HCT116 (cell line): ENCODE results near the gene PADI2. TPM values are rescaled to one million over a fixed set of nuclear protein-coding genes. Genes with fewer than 3 reads are reported as not detected.

Experiments
- ATAC-seq: fragments of 200-7000 bp; cut with Tn5 transposase; 2 replicates; pipeline ENCODE4 v1.9.1; 2020; ENCODE audit warnings: mild to moderate bottlenecking, moderate library complexity
- BruUV-seq: library from RNA; stranded (reverse); fragments of 400-500 nt; replicated peaks from 2 replicates; lab custom pipeline; 2021; lab: Mats Ljungman, UMichigan
- CTCF ChIA-PET: fragments of 300-600 bp; sonication (Branson Sonifier 250); formaldehyde crosslinking; loops from one replicate; lab custom pipeline; 2021; ENCODE audit warnings: antibody characterized with exemption; lab: Charles Lee
- POLR2A ChIA-PET: fragments of 300-600, 350-600 bp; sonication (Branson Sonifier 250); formaldehyde crosslinking; loops from one replicate; lab custom pipeline; 2021; ENCODE audit warnings: antibody characterized with exemption; lab: Charles Lee
- RAD21 ChIA-PET, 2 experiments: fragments of 300-600 bp; sonication (Branson Sonifier 250); formaldehyde crosslinking; loops; one replicate each; lab custom pipeline; 2023; ENCODE audit warnings: low total read pairs in 2 of 2; ENCODE audit not compliant: uncharacterized antibody in 2 of 2, unreplicated experiment in 2 of 2, low non-redundant PET in 1 of 2; lab: Charles Lee
- DNase-seq: peaks from one replicate; pipeline ENCODE4 v3.0.0-alpha.2; 2010; ENCODE audit warnings: low read depth, low spot score
- H2AFZ ChIP-seq: fragments of 200-600 bp; shearing (Covaris generic), sonication (generic); 2 replicates; pipeline ENCODE4 v1.6.1; 2017; ENCODE audit warnings: low read depth, mixed run types, mixed read lengths, antibody characterized with exemption, low read length; ENCODE audit not compliant: poor library complexity, severe bottlenecking
- H3K27ac ChIP-seq: 2 replicates; pipeline ENCODE4 v1.5.1; 2012; ENCODE audit warnings: low read depth, low read length
- H3K27me3 ChIP-seq: fragments of 200-600 bp; sonication (generic); 2 replicates; pipeline ENCODE4 v1.6.1; 2016; ENCODE audit warnings: mixed run types, low read length, mixed read lengths; ENCODE audit not compliant: insufficient read depth
- H3K36me3 ChIP-seq, 2 experiments: fragments of 200-500 bp in 1 of 2; fragments of 200-600 bp in 1 of 2; sonication (Bioruptor generic) in 1 of 2; sonication (generic) in 1 of 2; 2 replicates each; pipeline versions ENCODE4 v1.5.1 to v1.6.1; 2014 to 2016; ENCODE audit warnings: low read length in 2 of 2, inconsistent platforms in 1 of 2, mixed read lengths in 1 of 2, mixed run types in 1 of 2; ENCODE audit not compliant: insufficient read depth in 2 of 2, control insufficient read depth in 1 of 2
- H3K4me1 ChIP-seq, 2 experiments: fragments of 200-600 bp in 1 of 2; sonication (generic) in 1 of 2; 2 replicates each; pipeline versions ENCODE4 v1.5.1 to v1.6.1; 2012 to 2017; ENCODE audit warnings: low read length in 2 of 2, inconsistent platforms in 1 of 2, mild to moderate bottlenecking in 1 of 2, mixed read lengths in 1 of 2, mixed run types in 1 of 2, moderate library complexity in 1 of 2; ENCODE audit not compliant: insufficient read depth in 2 of 2, control insufficient read depth in 1 of 2
- H3K4me2 ChIP-seq: fragments of 200-600 bp; sonication (generic); 2 replicates; pipeline ENCODE4 v1.6.1; 2017; ENCODE audit warnings: mixed run types, low read length, mixed read lengths
- H3K4me3 ChIP-seq, 2 experiments: fragments of 200-600 bp in 1 of 2; sonication (generic) in 1 of 2; replicated peaks in 1 of 2; 2 replicates each; pipeline ENCODE4 v1.5.1; 2011 to 2016; ENCODE audit warnings: low read length in 2 of 2, control low read depth in 1 of 2, low read depth in 1 of 2, mild to moderate bottlenecking in 1 of 2, mixed read lengths in 1 of 2, mixed run types in 1 of 2
- H3K79me2 ChIP-seq: fragments of 200-600 bp; sonication (generic); 2 replicates; pipeline ENCODE4 v1.6.1; 2017; ENCODE audit warnings: mild to moderate bottlenecking, mixed run types, low read length, moderate library complexity, mixed read lengths; ENCODE audit not compliant: insufficient read depth
- H3K9ac ChIP-seq: fragments of 200-600 bp; sonication (generic); 2 replicates; pipeline ENCODE4 v1.6.1; 2016; ENCODE audit warnings: low read length, mixed read lengths
- H3K9me2 ChIP-seq: fragments of 200-600 bp; sonication (generic), shearing (Covaris generic); 2 replicates; pipeline ENCODE4 v1.6.1; 2017; ENCODE audit warnings: mixed run types, mild to moderate bottlenecking, moderate library complexity; ENCODE audit not compliant: insufficient read depth
- H3K9me3 ChIP-seq, 2 experiments: fragments of 200-500 bp in 1 of 2; fragments of 200-600 bp in 1 of 2; sonication (Bioruptor generic) in 1 of 2; sonication (generic) in 1 of 2; 2 replicates each; pipeline ENCODE4 v1.6.1; 2014 to 2017; ENCODE audit warnings: low read length in 2 of 2, mixed read lengths in 2 of 2, inconsistent platforms in 1 of 2, low read depth in 1 of 2, mild to moderate bottlenecking in 1 of 2, mixed run types in 1 of 2, moderate library complexity in 1 of 2; ENCODE audit not compliant: control insufficient read depth in 1 of 2, insufficient read depth in 1 of 2
- H4K20me1 ChIP-seq: fragments of 200-600 bp; sonication (generic), shearing (Covaris generic); 2 replicates; pipeline ENCODE4 v1.6.1; 2017; ENCODE audit warnings: mixed run types, mild to moderate bottlenecking, moderate library complexity; ENCODE audit not compliant: insufficient read depth
- ATF3 ChIP-seq: IDR thresholded peaks from 2 replicates; pipeline ENCODE4 v1.6.1; 2012
- CBX3 ChIP-seq: IDR thresholded peaks from 2 replicates; pipeline ENCODE4 v1.6.1; 2012; ENCODE audit warnings: low read depth
- EZH2phosphoT487 ChIP-seq: fragments of 200-600 bp; IDR thresholded peaks from 2 replicates; pipeline ENCODE4 v1.6.1; 2018; ENCODE audit warnings: antibody characterized with exemption, borderline replicate concordance
- JUND ChIP-seq: IDR thresholded peaks from 2 replicates; pipeline ENCODE4 v1.6.1; 2012
- POLR2A ChIP-seq: IDR thresholded peaks from 2 replicates; pipeline ENCODE4 v1.7.0; 2011; ENCODE audit warnings: borderline replicate concordance; ENCODE audit not compliant: insufficient read depth, insufficient read length; ENCODE audit errors: extremely low read depth
- POLR2AphosphoS5 ChIP-seq: IDR thresholded peaks from 2 replicates; pipeline ENCODE4 v1.6.1; 2011; ENCODE audit warnings: mild to moderate bottlenecking, low read depth, low read length, moderate library complexity
- SIN3A ChIP-seq: IDR thresholded peaks from 2 replicates; pipeline ENCODE4 v1.6.1; 2012; ENCODE audit warnings: low read depth
- SP1 ChIP-seq: IDR thresholded peaks from 2 replicates; pipeline ENCODE4 v1.6.1; 2012; ENCODE audit warnings: low read depth
- SRF ChIP-seq: IDR thresholded peaks from 2 replicates; pipeline ENCODE4 v1.6.1; 2012; ENCODE audit warnings: low read depth
- TCF7L2 ChIP-seq: IDR thresholded peaks from 2 replicates; pipeline ENCODE4 v1.7.0; 2011; ENCODE audit warnings: borderline replicate concordance, inconsistent platforms; ENCODE audit not compliant: insufficient read depth, insufficient read length; ENCODE audit errors: extremely low read depth
- YY1 ChIP-seq: IDR thresholded peaks from 2 replicates; pipeline ENCODE4 v1.6.1; 2011; ENCODE audit warnings: low read length, low read depth, moderate library complexity, mild to moderate bottlenecking; ENCODE audit not compliant: insufficient replicate concordance; ENCODE audit errors: extremely low read depth
- ZFX ChIP-seq: fragments of 450-650 bp; IDR thresholded peaks from 2 replicates; pipeline ENCODE4 v1.6.1; 2017
- intact Hi-C: fragments of 100-400 bp; cut with micrococcal nuclease; formaldehyde crosslinking; loops from 2 replicates; pipeline ENCODE4 v1.10.0; 2022
- total RNA-seq: library from RNA; stranded (reverse); gene quantifications from one replicate; pipeline ENCODE4 v1.2.1, GENCODE V29; 2021; ENCODE audit not compliant: unreplicated experiment
- TF ChIP-seq, protein P1 (sequence below): IDR thresholded peaks from 2 replicates; pipeline ENCODE4 v1.6.1; 2011; ENCODE audit warnings: mild to moderate bottlenecking, low read length, moderate library complexity; ENCODE audit not compliant: insufficient replicate concordance; ENCODE audit errors: extremely low read depth

PADI2 gene
- total RNA-seq, 1 experiment from 2014 or later = 2.7 TPM

- TF ChIP-seq POLR2A = no peak
- TF ChIP-seq POLR2AphosphoS5 = no peak
- no peak for TF ChIP-seq EZH2phosphoT487
Observed at GRCh38 chr1:17136145-17136544, 16.9 kb upstream of the PADI2 start (continued).

DNA sequence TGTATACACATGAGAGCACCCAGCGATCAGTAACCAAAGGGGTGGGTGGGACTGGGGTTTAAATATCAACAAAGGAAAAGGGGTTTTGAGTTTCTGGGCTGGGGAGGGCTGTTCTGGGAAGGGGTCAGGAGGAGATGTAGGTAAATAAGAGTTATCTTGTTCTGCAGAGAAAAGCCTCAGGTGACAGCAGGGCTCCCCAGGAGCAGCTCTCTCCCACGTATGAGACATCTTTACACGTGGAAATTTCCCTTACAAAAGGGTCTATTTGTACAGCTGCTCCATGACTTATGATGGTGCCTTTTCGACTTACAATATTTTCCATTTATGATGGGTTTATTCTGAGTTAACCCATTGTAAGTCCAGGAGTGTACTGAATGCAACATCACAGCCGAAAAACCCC is 16.3 kb upstream of the PADI2 start:
- Histone ChIP-seq H3K27me3 (peaks cover 13% of the 10 kb centered on the region; the same call in 1 of the 2 replicates), H3K9me2 (no peaks in the 10 kb centered on the region), H3K36me3 (no peaks in the 10 kb centered on the region), H3K4me1 (no peaks in the 10 kb centered on the region), H2AFZ (no peak overlapping the region), H4K20me1 (no peaks in the 10 kb centered on the region), H3K9me3 (no peaks in the 10 kb centered on the region), H3K79me2 (no peaks in the 10 kb centered on the region), H3K9ac (no peak overlapping the region), H3K27ac (no peak overlapping the region), H3K4me3 (no peak overlapping the region), H3K4me2 (no peak overlapping the region)
- TF ChIP-seq CBX3 (no peak), ZFX (no peak), SIN3A (no peak)
- ChIA-PET RAD21 (no interaction called here), POLR2A (no interaction called here), CTCF (no interaction called here)
- ATAC-seq = no peak
- BruUV-seq = no TSS peak
- no peak for DNase-seq
- intact Hi-C loops = no loop called here

- Histone ChIP-seq H3K36me3 (no peaks in the 10 kb centered on the region), H3K4me3 (no peak overlapping the region), H4K20me1 (no peaks in the 10 kb centered on the region), H3K79me2 (no peaks in the 10 kb centered on the region), H3K9me2 (no peaks in the 10 kb centered on the region), H3K9ac (no peak overlapping the region), H3K4me2 (no peak overlapping the region), H3K9me3 (no peaks in the 10 kb centered on the region), H3K4me1 (peaks cover 0 to 3% of the 10 kb centered on the region in 2 experiments; a peak in 1 of 4 replicates), H3K27me3 (peaks cover 13% of the 10 kb centered on the region; the same call in 1 of the 2 replicates), H3K27ac (no peak overlapping the region), H2AFZ (no peak overlapping the region)
- BruUV-seq = no TSS peak
- ATAC-seq (no peak), DNase-seq (no peak)
- ChIA-PET POLR2A (no interaction called here), CTCF (no interaction called here), RAD21 (no interaction called here)
- intact Hi-C loops = no loop called here
- TF ChIP-seq JUND (no peak), ZFX (no peak), SP1 (no peak), SRF (no peak), SIN3A (no peak), YY1 (no peak), TCF7L2 (no peak), ATF3 (no peak), EZH2phosphoT487 (no peak)
- TF ChIP-seq, protein P1, sequence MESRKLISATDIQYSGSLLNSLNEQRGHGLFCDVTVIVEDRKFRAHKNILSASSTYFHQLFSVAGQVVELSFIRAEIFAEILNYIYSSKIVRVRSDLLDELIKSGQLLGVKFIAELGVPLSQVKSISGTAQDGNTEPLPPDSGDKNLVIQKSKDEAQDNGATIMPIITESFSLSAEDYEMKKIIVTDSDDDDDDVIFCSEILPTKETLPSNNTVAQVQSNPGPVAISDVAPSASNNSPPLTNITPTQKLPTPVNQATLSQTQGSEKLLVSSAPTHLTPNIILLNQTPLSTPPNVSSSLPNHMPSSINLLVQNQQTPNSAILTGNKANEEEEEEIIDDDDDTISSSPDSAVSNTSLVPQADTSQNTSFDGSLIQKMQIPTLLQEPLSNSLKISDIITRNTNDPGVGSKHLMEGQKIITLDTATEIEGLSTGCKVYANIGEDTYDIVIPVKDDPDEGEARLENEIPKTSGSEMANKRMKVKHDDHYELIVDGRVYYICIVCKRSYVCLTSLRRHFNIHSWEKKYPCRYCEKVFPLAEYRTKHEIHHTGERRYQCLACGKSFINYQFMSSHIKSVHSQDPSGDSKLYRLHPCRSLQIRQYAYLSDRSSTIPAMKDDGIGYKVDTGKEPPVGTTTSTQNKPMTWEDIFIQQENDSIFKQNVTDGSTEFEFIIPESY = no peak
Observed at GRCh38 chr1:17134724-17135123, 15.5 kb upstream of the PADI2 start.
